NCI-H2227 treated with DMSO at 0.1 percent for 48 hours (cell line): ENCODE measurements around the gene CABLES2.
"Not testable (repeated sequence)": the region's sequence is repeated elsewhere in the genome, so short reads cannot be mapped to it uniquely, and the experiment has no call there.

Experiments
- DNase-seq: peaks from one replicate; lab custom pipeline; 2025; lab: John Stamatoyannopoulos, UW

CABLES2 gene

GRCh38 chr20:62390317-62391164 lies 16.5 kb downstream of the CABLES2 start:
- DNase-seq, result no peak

GRCh38 chr20:62389601-62390087 lies 17.4 kb downstream of the CABLES2 start:
- DNase-seq, result no peak

GRCh38 chr20:62388839-62389600 lies 18.1 kb downstream of the CABLES2 start:
- DNase-seq, result no peak

GRCh38 chr20:62387933-62388635 lies 19.0 kb downstream of the CABLES2 start:
- DNase-seq, result no peak

- DNase-seq, result no peak
Measured at GRCh38 chr20:62387219-62387913, 19.7 kb downstream of the CABLES2 start.

GRCh38 chr20:62386383-62387218 lies 20.5 kb downstream of the CABLES2 start, which contains the start of gene RPS21:
Gene RPS21 (plus strand): TSS chr20:62387103. CDS start chr20:62387339, 236 bp downstream.
- peak; percentile 93 for DNase-seq

DNA sequence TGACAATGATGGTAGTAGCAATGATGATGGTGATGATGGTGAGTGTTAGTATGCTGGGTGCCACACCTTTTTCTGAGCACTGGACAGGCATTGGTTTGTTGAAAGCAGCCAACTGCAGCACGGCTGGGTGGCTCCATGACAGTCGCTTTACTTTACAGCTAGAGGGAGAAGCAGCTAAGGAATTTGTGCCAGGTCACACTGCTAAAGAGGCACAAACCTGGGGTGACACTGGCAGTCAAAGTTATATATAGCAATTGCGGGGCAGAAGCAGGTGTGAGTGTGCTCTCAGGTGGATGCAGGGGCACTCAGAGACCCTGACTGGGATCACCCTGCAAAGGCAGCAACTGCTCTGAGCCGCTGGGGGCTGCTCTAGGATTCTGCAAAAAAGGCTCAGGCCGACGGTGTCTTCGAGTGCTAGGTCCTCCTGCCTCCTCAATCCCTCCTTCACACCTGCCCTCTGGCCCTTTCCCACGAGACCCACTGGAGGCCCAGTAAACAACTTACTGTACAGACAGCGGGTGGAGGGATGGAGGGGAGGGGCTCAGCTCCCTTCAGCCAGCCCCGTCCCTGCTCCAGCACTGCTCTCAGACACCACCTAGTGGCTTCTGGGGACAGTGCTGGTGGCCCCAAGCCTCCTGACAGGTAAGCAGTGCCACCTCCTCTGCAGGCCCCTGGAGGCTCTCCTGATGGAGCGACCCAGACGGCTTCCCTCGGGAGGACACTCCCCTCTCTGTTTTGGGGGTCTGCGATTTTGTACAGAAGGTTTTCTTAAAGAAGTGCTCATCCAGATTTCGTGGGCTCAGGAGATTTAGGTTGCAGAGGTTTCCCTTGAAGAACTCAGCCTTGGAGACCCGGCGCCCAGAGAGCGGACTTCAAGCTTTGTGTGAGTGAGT lies 24.5 kb downstream of the CABLES2 start:
- DNase-seq, result peak; percentile 74

- no peak for DNase-seq
Measured at GRCh38 chr20:62381842-62382241, 25.2 kb downstream of the CABLES2 start.

DNA sequence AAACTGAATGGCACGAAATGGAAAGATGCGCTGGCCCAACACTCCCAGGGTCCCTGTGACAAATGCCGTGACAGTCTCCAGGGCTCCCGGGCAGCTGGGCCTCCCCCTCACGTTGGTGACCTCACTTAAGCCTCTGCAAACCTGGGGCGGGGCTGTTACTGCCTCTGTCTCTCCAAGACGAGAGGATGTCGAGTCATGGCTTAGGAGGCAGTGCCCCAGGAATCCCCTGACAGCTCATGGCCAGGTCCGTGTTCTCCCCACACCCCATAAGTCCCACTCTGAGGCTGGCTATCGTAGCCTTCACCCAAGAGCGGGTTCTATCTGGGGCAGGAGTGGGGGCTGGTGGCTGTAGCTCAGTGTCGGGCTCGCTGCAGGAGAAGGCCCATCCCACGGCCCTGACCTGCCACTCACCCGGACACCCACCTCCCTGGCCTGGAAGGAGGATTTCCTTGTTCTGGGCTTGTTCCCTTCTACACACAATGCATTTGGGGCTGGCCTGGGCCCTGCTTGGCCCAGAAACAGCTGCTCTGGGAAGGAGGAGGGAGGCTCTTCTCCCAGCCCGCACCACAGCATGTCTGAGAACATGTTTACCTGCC lies 25.8 kb downstream of the CABLES2 start:
- DNase-seq, result no peak

- no peak for DNase-seq
Measured at GRCh38 chr20:62378215-62378614, 28.9 kb downstream of the CABLES2 start.

GRCh38 chr20:62377615-62378178 lies 29.4 kb downstream of the CABLES2 start:
- no peak for DNase-seq

GRCh38 chr20:62377064-62377461 lies 30.0 kb downstream of the CABLES2 start:
- DNase-seq, result no peak

- DNase-seq, result no peak
Measured at GRCh38 chr20:62376112-62377063, 30.7 kb downstream of the CABLES2 start.

GRCh38 chr20:62374331-62375152 lies 32.5 kb downstream of the CABLES2 start:
- DNase-seq, result no peak

GRCh38 chr20:62373631-62374179 lies 33.4 kb downstream of the CABLES2 start:
- not testable (repeated sequence) for DNase-seq
